ENCODE measurements around the gene RORB. TPM values are rescaled to one million over a fixed set of nuclear protein-coding genes. Genes with fewer than 3 reads are reported as not detected.

RORB gene
- total and polyA plus RNA-seq, 12 donors, result 0.20 to 5.0 (median 2.6) TPM

DNA sequence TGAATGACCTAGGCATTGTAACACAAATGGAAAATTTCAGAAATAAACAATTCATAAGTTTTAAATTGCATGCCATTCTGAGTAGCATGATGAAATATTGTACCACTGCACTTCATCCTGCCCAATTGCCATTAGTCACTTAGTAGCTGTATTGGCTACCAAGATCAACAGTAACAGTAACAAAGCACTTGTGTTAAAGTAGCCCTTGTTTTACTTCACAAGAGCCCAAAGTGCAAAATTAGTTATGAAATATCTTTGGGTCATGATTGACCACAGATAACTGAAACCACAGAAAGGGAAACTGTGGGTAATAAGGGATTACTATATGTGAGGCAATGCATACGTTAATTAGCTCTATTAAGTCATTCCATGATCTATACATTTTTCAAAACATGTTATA is 33.3 kb upstream of the RORB start:
- intact Hi-C loops (cut with DNase I), result no loop called here
- Histone ChIP-seq H3K4me3 (no peak overlapping the region), H3K4me1 (no peaks in the 10 kb centered on the region), H3K27me3 (no peaks in the 10 kb centered on the region), H3K27ac (no peak overlapping the region), H3K36me3 (no peaks in the 10 kb centered on the region), H3K9me3 (no peaks in the 10 kb centered on the region)
- TF ChIP-seq CTCF (IDR thresholded peaks at IDR 0.05), result no peak
- DNase-seq (no peak), ATAC-seq (no peak)
- WGBS, 2 donors, result 72 to 79% methylated on average over 1 of the region's 1 CpG

- intact Hi-C loops (cut with DNase I), result no loop called here
- ATAC-seq, result no peak
- 76 to 83% methylated on average over 6 of the region's 6 CpGs for WGBS, 2 donors
These were observed 18.5 kb upstream of the RORB start for GRCh38 chr9:74478606-74479005.

DNA sequence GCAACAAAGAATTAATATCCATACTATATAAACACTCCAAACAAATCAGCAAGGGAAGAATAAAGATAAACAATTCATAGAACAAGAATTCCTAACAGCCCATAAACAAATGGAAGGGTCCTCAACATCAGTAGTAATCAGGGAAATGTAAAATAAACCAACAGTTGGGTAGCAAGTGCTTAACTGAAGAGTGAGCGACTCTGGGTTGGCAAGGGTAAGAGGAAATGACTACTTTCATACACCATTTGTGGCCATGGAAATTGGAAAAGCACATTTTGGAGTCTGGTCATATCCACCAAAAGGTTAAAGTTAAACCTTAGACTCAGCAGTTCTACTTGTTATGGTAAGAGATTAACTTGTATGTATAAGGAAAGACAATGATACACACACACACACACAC is 17.4 kb upstream of the RORB start:
- DNase-seq, result no peak
- H3K36me3 ChIP-seq, result no peaks in the 10 kb centered on the region
- no peak overlapping the region for H3K27ac ChIP-seq
- no peaks in the 10 kb centered on the region for H3K4me1 ChIP-seq
- 71 to 81% methylated on average over 1 of the region's 1 CpG for WGBS, 2 donors
- no peak for ATAC-seq
- no peaks in the 10 kb centered on the region for H3K9me3 ChIP-seq
- no peaks in the 10 kb centered on the region for H3K27me3 ChIP-seq
- intact Hi-C loops (cut with DNase I), result no loop called here
- H3K4me3 ChIP-seq, result no peak overlapping the region
- no peak for TF ChIP-seq CTCF (IDR thresholded peaks at IDR 0.05)

More at GRCh38 chr9:74478606-74479005, 18.5 kb upstream of the RORB start:
- no peak overlapping the region for H3K27ac ChIP-seq
- no peak for TF ChIP-seq CTCF (IDR thresholded peaks at IDR 0.05)
- H3K27me3 ChIP-seq, result no peaks in the 10 kb centered on the region
- H3K9me3 ChIP-seq, result no peaks in the 10 kb centered on the region
- no peaks in the 10 kb centered on the region for H3K4me1 ChIP-seq
- no peak for DNase-seq
- no peak overlapping the region for H3K4me3 ChIP-seq
- no peaks in the 10 kb centered on the region for H3K36me3 ChIP-seq

- Histone ChIP-seq H3K27ac (no peak overlapping the region), H3K4me1 (no peaks in the 10 kb centered on the region), H3K36me3 (no peaks in the 10 kb centered on the region), H3K9me3 (no peaks in the 10 kb centered on the region), H3K27me3 (no peaks in the 10 kb centered on the region), H3K4me3 (no peak overlapping the region)
- TF ChIP-seq CTCF (IDR thresholded peaks at IDR 0.05), result no peak
- DNase-seq (no peak), ATAC-seq (no peak)
- intact Hi-C loops (cut with DNase I), result no loop called here
- WGBS, 2 donors, result 88 to 93% methylated on average over 1 of the region's 1 CpG
These were observed 9.7 kb upstream of the RORB start for GRCh38 chr9:74487395-74487794.

All from heart right ventricle (tissue), 16 donors.